ENCODE measurements around the gene PRKCA. TPM values are rescaled to one million over a fixed set of nuclear protein-coding genes. Genes with fewer than 3 reads are reported as not detected.

The PRKCA gene
- total RNA-seq, 4 donors from 2014 or later: 9.6 to 15.5 (median 11.1) TPM

GRCh38 chr17:66491665-66492064 is 189.3 kb downstream of the PRKCA start:
- WGBS, 2 donors: 93% methylated on average over 3 of the region's 3 CpGs
- intact Hi-C loops (cut with DNase I; ENCODE audit: low total_unique reads): no loop called here
- DNase-seq (ENCODE audit: low spot score in 2 of 2): no peak
- H3K4me3 ChIP-seq (ENCODE audit: low read depth, poor library complexity, severe bottlenecking): no peak overlapping the region
- TF ChIP-seq CTCF (IDR thresholded peaks at IDR 0.05) (no peak), POLR2A (IDR thresholded peaks at IDR 0.05) (no peak)

- DNase-seq (ENCODE audit: low spot score in 2 of 2): no peak
- H3K4me3 ChIP-seq (ENCODE audit: low read depth, poor library complexity, severe bottlenecking): no peak overlapping the region
- intact Hi-C loops (cut with DNase I; ENCODE audit: low total_unique reads): no loop called here
- WGBS, 2 donors: 94 to 96% methylated on average over 4 of the region's 4 CpGs
- TF ChIP-seq POLR2A (IDR thresholded peaks at IDR 0.05): no peak
- no peak for TF ChIP-seq CTCF (IDR thresholded peaks at IDR 0.05)
Measured at GRCh38 chr17:66492080-66492479, 189.7 kb downstream of the PRKCA start.

- intact Hi-C loops (cut with DNase I; ENCODE audit: low total_unique reads): no loop called here
- WGBS, 2 donors: 72 to 85% methylated on average over 6 of the region's 6 CpGs
- H3K4me3 ChIP-seq (ENCODE audit: low read depth, poor library complexity, severe bottlenecking): no peak overlapping the region
- no peak for DNase-seq (ENCODE audit: low spot score in 2 of 2)
- no peak for TF ChIP-seq POLR2A (IDR thresholded peaks at IDR 0.05)
- no peak for TF ChIP-seq CTCF (IDR thresholded peaks at IDR 0.05)
Measured at GRCh38 chr17:66492561-66493005, 190.2 kb downstream of the PRKCA start.

GRCh38 chr17:66493283-66494019 is 191.0 kb downstream of the PRKCA start:
- intact Hi-C loops (cut with DNase I; ENCODE audit: low total_unique reads): no loop called here
- DNase-seq (ENCODE audit: low spot score in 2 of 2): no peak
- TF ChIP-seq CTCF (IDR thresholded peaks at IDR 0.05) (no peak), POLR2A (IDR thresholded peaks at IDR 0.05) (no peak)
- WGBS, 2 donors: 61 to 66% methylated on average over 4 of the region's 4 CpGs
- no peak overlapping the region for H3K4me3 ChIP-seq (ENCODE audit: low read depth, poor library complexity, severe bottlenecking)

- intact Hi-C loops (cut with DNase I; ENCODE audit: low total_unique reads): no loop called here
- TF ChIP-seq POLR2A (IDR thresholded peaks at IDR 0.05): no peak
- no peak for TF ChIP-seq CTCF (IDR thresholded peaks at IDR 0.05)
- DNase-seq (ENCODE audit: low spot score in 2 of 2): no peak
- 83 to 91% methylated on average over 5 of the region's 5 CpGs for WGBS, 2 donors
- H3K4me3 ChIP-seq (ENCODE audit: low read depth, poor library complexity, severe bottlenecking): no peak overlapping the region
Measured at GRCh38 chr17:66494023-66494803, 191.8 kb downstream of the PRKCA start.
